Measurements from ENCODE around the gene ABCC11. TPM values are rescaled to one million over a fixed set of nuclear protein-coding genes. Genes with fewer than 3 reads are reported as not detected.
A peak's percentile ranks its signal among the peaks of the same experiment; 100 is the strongest.

Gene ABCC11
- total and polyA plus RNA-seq, 2 of the 13 experiments (the other 11 are each of a cell fraction or from before 2014, with no cell fraction given): 1.0 to 1.4 TPM

- TF ChIP-seq PCBP2 (optimal IDR thresholded peaks at IDR 0.05; ENCODE audit: low read depth, low read length, poor library complexity, severe bottlenecking) (no peak), ZNF276 (CRISPR knock-in tag; IDR thresholded peaks at IDR 0.05; ENCODE audit: low read depth) (no peak), ZNF251 (CRISPR knock-in tag; IDR thresholded peaks at IDR 0.05) (no peak), FOSL1 (CRISPR knock-in tag; IDR thresholded peaks at IDR 0.05; ENCODE audit: borderline replicate concordance) (no peak), ZSCAN5A (CRISPR knock-in tag; IDR thresholded peaks at IDR 0.05; ENCODE audit: borderline replicate concordance) (peak; percentile 51; the same call in 1 of the 2 replicates), E2F2 (CRISPR knock-in tag; IDR thresholded peaks at IDR 0.05; ENCODE audit: borderline replicate concordance) (no peak), FOXK2 (IDR thresholded peaks at IDR 0.05) (no peak), HNF4G (IDR thresholded peaks at IDR 0.05; ENCODE audit: borderline replicate concordance, low read depth, low read length) (peak; percentile 90), HNF4G (CRISPR knock-in tag; IDR thresholded peaks at IDR 0.05; ENCODE audit: borderline replicate concordance, low read depth) (peak; percentile 70), THAP11 (CRISPR knock-in tag; IDR thresholded peaks at IDR 0.05) (peak; percentile 81), ZNF232 (CRISPR knock-in tag; IDR thresholded peaks at IDR 0.05; ENCODE audit: borderline replicate concordance) (no peak), NR3C1 (CRISPR knock-in tag; IDR thresholded peaks at IDR 0.05) (no peak), ZNF335 (CRISPR knock-in tag; IDR thresholded peaks at IDR 0.05) (peak; percentile 61; the same call in 1 of the 2 replicates), DRAP1 (CRISPR knock-in tag; IDR thresholded peaks at IDR 0.05) (0 out of 2 replicates have a peak, but pooled peaks have one; percentile 27), SMAD1 (CRISPR knock-in tag; IDR thresholded peaks at IDR 0.05; ENCODE audit: borderline replicate concordance, low read depth) (no peak), RAD51 (IDR thresholded peaks at IDR 0.05; ENCODE audit: borderline replicate concordance) (no peak), ZBTB1 (CRISPR knock-in tag; IDR thresholded peaks at IDR 0.05; ENCODE audit: borderline replicate concordance) (no peak), ZFP36L1 (CRISPR knock-in tag; IDR thresholded peaks at IDR 0.05) (no peak), MXI1 (IDR thresholded peaks at IDR 0.05; ENCODE audit: borderline replicate concordance, low read depth, low read length) (no peak), FOXA1 (IDR thresholded peaks at IDR 0.05) (no peak), FOXA1 (CRISPR knock-in tag; IDR thresholded peaks at IDR 0.05) (peak; percentile 83), NFIC (IDR thresholded peaks at IDR 0.05; ENCODE audit: low read length) (peak; percentile 50; the same call in 1 of the 2 replicates), ZNF687 (CRISPR knock-in tag; IDR thresholded peaks at IDR 0.05) (peak; percentile 53; the same call in 1 of the 2 replicates)
These were observed 11.7 kb downstream of the ABCC11 start (continued) for GRCh38 chr16:48235556-48236136.

All from HepG2 (cell line).